Mesenteric fat pad (tissue), 1 donor: Measurements from ENCODE around the gene AZU1. TPM values are rescaled to one million over a fixed set of nuclear protein-coding genes. Genes with fewer than 3 reads are reported as not detected.
"Not testable (repeated sequence)": the region's sequence is repeated elsewhere in the genome, so short reads cannot be mapped to it uniquely, and the experiment has no call there.

Source experiments
- DNase-seq: peaks from one replicate; pipeline ENCODE4 v3.0.0-alpha.2; 2020; ENCODE audit warnings: low spot score
- microRNA-seq: library from miRNA; unstranded; fragments of <30 nt; microRNA quantifications from one replicate; pipeline ENCODE4 v1.2.0, GENCODE V29; 2020; ENCODE audit warnings: borderline number of aligned reads
- total RNA-seq: library from RNA; stranded (reverse); fragmentation: NEBNext Ultra II Directional; extraction: Animal tissue kit (Norgen Biotek cat#: 25700); gene quantifications from one replicate; pipeline ENCODE4 v1.2.1, GENCODE V29; 2021
- donor health status: DM: yes; HTN: yes; CAD: no.

The AZU1 gene
- total RNA-seq, 1 donor from 2014 or later, result 0.39 TPM

DNA sequence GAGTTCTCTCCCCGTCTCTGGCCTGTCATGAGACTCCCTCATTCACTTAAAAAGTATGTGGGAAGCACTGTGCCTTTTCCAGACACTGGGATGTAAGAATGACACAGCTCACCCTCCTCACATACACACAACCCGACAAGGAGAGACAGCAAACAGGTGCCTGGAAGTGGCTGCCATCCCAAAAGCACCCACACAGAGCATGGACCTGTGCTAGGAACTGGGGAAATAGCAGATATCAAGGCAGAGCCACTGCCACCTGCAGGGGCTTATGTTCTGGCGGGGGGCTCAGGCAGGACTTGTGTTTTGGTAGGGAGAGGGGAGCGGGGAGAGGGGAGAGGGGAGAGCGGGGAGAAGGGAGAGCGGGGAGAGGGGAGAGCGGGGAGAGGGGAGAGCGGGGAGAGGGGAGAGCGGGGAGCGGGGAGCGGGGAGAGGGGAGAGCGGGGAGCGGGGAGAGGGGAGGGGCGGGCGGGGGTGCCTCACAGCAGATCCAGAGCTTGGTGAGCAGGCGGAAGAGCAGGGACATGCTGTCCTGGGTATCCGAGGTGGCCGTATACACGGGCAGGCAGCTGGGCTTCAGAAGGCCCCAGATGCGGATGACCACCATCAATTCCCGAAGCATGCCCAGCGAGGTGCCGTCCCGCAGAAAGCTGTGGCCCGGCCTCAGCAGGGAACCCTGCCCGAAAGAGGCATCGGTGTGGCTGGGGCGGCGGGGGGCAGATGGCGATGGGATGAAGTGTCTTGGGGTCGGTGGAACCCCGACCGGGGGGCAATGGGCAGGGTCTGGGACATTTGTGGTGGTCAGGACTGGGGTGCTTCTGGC lies 44.0 kb downstream of the AZU1 start:
- no peak for DNase-seq

DNA sequence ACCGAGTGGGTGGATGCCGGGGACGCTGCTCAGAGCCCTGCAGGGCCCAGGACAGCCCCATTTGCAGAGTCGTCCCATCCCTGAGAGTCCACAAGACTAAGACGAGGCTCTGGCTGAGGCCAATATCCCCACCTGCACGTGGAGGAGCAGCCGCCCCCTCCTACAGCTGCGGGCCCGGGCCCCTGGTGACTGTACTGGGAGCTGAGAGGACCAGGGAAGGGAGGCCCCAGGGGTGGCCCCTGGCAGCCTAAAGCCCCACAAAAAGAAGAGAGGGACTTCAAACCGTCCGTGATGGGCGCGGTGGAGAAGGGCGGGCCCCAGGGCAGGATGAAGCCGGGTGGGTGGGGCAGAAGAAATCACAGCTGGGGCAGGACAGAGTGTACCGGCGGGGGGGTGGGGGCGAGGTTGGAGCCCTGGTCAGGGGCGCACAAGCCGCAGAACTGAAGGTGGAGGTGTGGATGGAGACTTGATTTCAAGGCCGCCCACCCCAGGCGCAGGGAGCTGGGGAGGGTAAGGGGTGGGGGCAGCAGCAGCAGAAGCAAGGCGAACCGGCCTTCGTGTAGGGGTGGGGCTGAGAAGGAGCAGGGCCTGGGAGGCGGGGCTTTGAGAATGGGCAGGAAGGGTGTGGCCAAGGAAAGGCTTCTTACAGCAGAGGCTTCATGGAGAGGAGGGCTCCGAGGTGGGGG lies 44.8 kb downstream of the AZU1 start:
- DNase-seq, result no peak

- no peak for DNase-seq
Measured at GRCh38 chr19:873084-873483, 45.4 kb downstream of the AZU1 start.

- DNase-seq, result no peak
Measured at GRCh38 chr19:873561-874041, 46.0 kb downstream of the AZU1 start.

DNA sequence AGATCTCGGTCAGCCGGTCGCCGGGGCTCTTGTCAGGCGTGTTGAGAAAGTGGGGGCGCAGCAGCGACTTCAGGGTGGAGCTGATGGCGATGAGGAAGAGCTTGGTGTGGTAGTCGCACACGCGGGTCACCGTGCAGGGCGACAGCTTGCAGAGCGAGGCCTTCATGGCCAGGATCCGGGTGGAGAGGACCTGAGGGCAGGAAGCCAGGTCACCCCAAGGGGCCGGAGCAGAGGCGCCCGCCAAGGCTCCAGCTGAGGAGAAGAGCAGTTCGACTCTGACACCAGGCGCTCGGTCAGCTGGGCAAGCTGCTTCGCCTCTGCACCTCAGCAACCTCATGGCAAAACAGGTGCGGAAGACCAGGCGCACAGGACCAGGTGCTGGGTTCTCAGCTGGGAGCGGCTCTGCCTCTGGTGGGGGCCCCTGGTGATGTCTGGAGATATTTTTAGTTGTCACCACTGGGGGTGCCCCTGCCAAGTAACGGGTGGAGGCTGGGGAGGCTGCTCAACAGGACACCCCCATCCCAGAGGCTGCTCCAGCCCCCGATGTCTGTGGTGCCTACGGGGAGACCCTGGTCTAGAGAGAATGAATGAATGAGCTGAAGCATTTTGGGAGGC lies 47.7 kb downstream of the AZU1 start:
- DNase-seq, result no peak

GRCh38 chr19:876089-876488 lies 48.5 kb downstream of the AZU1 start:
- DNase-seq, result no peak

DNA sequence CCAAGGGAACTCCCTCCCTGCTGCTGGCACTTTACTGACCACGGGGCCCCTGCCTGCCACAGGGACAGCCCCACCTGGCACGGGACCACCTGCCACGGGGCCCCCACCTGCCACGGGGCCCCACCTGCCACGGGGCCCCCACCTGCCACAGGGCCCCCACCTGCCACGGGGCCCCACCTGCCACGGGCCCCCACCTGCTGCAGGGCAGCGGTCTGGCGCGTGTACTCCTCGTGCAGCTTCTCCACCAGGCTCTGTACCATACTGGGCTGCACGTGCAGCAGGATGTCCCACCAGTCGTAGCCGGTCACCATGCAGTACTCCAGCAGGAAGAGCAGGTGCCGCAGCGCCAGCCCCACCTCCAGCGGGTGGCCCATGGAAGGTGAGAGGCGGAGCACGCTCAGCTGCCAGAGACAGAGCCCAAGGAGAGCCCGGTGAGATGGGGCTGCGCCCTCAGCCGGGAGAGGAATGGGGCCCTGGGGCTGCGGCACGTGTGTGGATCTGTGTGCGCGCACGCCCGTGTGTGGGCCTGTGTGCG lies 49.2 kb downstream of the AZU1 start:
- no peak for DNase-seq

DNA sequence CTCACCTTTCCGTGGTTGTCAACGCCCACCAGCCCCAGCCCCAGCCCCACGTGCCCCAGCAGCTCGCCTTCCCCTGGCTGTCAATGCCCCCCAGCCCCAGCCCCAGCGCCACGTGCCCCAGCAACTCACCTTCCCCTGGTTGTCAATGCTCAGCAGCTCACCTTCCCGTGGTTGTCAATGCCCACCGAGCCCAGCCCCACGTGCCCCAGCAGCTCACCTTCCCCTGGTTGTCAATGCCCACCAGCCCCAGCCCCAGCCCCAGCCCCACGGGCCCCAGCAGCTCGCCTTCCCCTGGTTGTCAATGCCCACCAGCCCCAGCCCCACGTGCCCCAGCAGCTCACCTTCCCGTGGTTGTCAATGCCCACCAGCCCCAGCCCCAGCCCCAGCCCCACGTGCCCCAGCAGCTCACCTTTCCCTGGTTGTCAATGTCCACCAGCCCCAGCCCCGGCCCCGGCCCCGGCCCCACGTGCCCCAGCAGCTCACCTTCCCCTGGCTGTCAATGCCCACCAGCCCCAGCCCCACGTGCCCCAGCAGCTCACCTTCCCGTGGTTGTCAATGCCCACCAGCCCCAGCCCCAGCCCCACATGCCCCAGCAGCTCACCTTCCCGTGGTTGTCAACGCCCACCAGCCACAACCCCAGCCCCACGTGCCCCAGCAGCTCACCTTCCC lies 50.5 kb downstream of the AZU1 start:
- DNase-seq, result not testable (repeated sequence)

DNA sequence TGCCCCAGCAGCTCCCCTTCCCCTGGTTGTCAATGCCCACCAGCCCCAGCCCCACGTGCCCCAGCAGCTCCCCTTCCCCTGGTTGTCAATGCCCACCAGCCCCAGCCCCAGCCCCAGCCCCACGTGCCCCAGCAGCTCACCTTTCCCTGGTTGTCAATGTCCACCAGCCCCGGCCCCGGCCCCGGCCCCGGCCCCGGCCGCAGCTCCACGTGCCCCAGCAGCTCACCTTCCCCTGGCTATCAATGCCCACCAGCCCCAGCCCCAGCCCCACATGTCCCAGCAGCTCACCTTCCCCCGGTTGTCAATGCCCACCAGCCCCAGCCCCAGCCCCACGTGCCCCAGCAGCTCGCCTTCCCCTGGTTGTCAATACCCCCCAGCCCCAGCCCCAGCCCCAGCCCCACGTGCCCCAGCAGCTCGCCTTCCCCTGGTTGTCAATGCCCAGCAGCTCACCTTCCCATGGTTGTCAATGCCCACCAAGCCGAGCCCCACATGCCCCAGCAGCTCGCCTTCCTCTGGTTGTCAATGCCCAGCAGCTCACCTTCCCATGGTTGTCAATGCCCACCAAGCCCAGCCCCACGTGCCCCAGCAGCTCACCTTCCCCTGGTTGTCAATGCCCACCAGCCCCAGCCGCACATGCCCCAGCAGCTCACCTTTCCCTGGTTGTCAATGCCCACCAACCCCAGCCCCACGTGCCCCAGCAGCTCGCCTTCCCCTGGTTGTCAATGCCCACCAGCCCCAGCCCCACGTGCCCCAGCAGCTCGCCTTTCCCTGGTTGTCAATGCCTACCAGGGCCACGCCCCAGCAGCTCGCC lies 51.3 kb downstream of the AZU1 start:
- DNase-seq, result not testable (repeated sequence)

DNA sequence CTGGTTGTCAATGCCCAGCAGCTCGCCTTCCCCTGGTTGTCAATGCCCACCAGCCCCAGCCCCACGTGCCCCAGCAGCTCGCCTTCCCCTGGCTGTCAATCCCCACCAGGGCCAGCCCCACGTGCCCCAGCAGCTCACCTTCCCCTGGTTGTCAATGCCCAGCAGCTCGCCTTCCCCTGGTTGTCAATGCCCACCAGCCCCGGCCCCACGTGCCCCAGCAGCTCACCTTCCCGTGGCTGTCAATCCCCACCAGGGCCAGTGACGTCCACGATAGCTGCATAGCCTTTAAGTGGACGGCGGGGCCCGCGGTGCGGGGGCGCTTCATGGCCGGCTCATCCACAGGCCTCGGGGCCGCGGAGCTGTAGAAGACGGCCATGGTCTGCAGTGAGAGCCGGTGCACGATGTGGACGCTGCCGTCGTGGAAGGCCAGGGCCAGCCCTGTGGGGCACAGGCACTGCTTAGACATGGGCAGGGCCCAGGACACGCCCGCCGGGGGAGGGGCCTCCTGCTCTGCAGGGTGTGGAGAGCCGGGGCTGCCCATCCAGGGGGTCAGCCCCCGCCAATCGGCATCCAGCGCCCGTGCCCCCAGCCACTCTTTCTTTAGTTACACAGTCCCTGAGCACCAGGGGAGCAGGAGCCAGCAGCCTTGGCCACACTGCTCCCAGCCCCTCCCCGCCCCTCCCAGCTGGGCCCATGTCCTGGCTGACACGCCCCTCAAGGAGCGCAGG lies 52.2 kb downstream of the AZU1 start:
- no peak for DNase-seq

Small RNA genes lying within 50 kb of the gene (microRNA-seq; reads per million reads assigned to microRNA genes)
- not detected for gene MIR3187
- 5.1 reads per million for gene MIR4745

Other genes starting within 250 kb of the AZU1 start
- 0.16 TPM for gene HCN2, start 238.0 kb upstream of the AZU1 start, total RNA-seq
- 36.9 TPM for gene POLRMT, start 194.3 kb upstream of the AZU1 start, total RNA-seq
- gene FGF22, start 188.0 kb upstream of the AZU1 start, total RNA-seq, result 0.22 TPM
- 37.3 TPM for gene RNF126, start 164.6 kb upstream of the AZU1 start, total RNA-seq
- 193 TPM for gene FSTL3, start 151.4 kb upstream of the AZU1 start, total RNA-seq
- gene PRSS57, start 132.4 kb upstream of the AZU1 start, total RNA-seq, result not detected
- gene PALM, start 118.9 kb upstream of the AZU1 start, total RNA-seq, result 212 TPM
- 0.67 TPM for gene MISP, start 76.7 kb upstream of the AZU1 start, total RNA-seq
- 236 TPM for gene PTBP1, start 30.4 kb upstream of the AZU1 start, total RNA-seq
- not detected for gene PLPPR3, start 5.9 kb upstream of the AZU1 start, total RNA-seq
- gene PRTN3, start 13.2 kb downstream of the AZU1 start, total RNA-seq, result 0.32 TPM
- gene ELANE, start 24.5 kb downstream of the AZU1 start, total RNA-seq, result 1.3 TPM
- gene CFD, start 31.8 kb downstream of the AZU1 start, total RNA-seq, result 1,010 TPM
- gene MED16, start 65.3 kb downstream of the AZU1 start, total RNA-seq, result 28.8 TPM
- gene RNU6-9, start 65.6 kb downstream of the AZU1 start, total RNA-seq, result not detected
- gene R3HDM4, start 85.4 kb downstream of the AZU1 start, total RNA-seq, result 48.2 TPM
- gene KISS1R, start 89.5 kb downstream of the AZU1 start, total RNA-seq, result not detected
- gene ARID3A, start 98.2 kb downstream of the AZU1 start, total RNA-seq, result 19.5 TPM
- 20.6 TPM for gene WDR18, start 156.5 kb downstream of the AZU1 start, total RNA-seq
- 0.16 TPM for gene GRIN3B, start 172.6 kb downstream of the AZU1 start, total RNA-seq
- gene TMEM259, start 193.3 kb downstream of the AZU1 start, total RNA-seq, result 143 TPM
- not detected for gene RNU6-2, start 193.7 kb downstream of the AZU1 start, total RNA-seq
- gene CNN2, start 198.8 kb downstream of the AZU1 start, total RNA-seq, result 124 TPM
- gene ABCA7, start 212.3 kb downstream of the AZU1 start, total RNA-seq, result 19.9 TPM
- gene ARHGAP45, start 239.3 kb downstream of the AZU1 start, total RNA-seq, result 25.5 TPM